ENCODE measurements around the gene FGD6. TPM values are rescaled to one million over a fixed set of nuclear protein-coding genes. Genes with fewer than 3 reads are reported as not detected.

Gene FGD6
- total and polyA plus RNA-seq, 2 experiments from 2014 or later: 12.9 to 32.4 TPM

GRCh38 chr12:95220726-95221125, 3.5 kb upstream of the FGD6 start:
- Histone ChIP-seq H4K20me1 (replicated peaks; ENCODE audit: insufficient read depth) (peaks cover 7% of the 10 kb centered on the region; the same call in 1 of the 2 replicates), H2AFZ (no peak overlapping the region), H3F3A (replicated peaks; ENCODE audit: low read depth) (no peaks in the 10 kb centered on the region), H3K4me1 (ENCODE audit: insufficient read depth) (peaks cover 6% of the 10 kb centered on the region; the same call in 1 of the 2 replicates), H3K4me3 (no peak overlapping the region), H3K4me2 (no peak overlapping the region), H3K27me3 (ENCODE audit: insufficient read depth) (no peaks in the 10 kb centered on the region), H3K9me2 (ENCODE audit: insufficient read depth) (no peaks in the 10 kb centered on the region), H3K36me3 (ENCODE audit: insufficient read depth) (no peaks in the 10 kb centered on the region), H3K27ac (ENCODE audit: low read depth) (no peak overlapping the region), H3K79me2 (replicated peaks; ENCODE audit: insufficient read depth) (peaks cover 87% of the 10 kb centered on the region)
- TF ChIP-seq ZNF114 (CRISPR knock-in tag; IDR thresholded peaks at IDR 0.05) (no peak), EZH2phosphoT487 (IDR thresholded peaks at IDR 0.05; ENCODE audit: unreplicated experiment) (no peak), POLR2AphosphoS5 (IDR thresholded peaks at IDR 0.05; ENCODE audit: low read depth) (no peak), CTCF (conservative IDR thresholded peaks at IDR 0.05; ENCODE audit: low read depth in 2 of 2) (no peak), NANOG (IDR thresholded peaks at IDR 0.05; ENCODE audit: borderline replicate concordance) (no peak), CREB1 (CRISPR knock-in tag; IDR thresholded peaks at IDR 0.05; ENCODE audit: low read depth) (no peak), EZH2 (IDR thresholded peaks at IDR 0.05; ENCODE audit: low read depth, unreplicated experiment) (no peak), REST (IDR thresholded peaks at IDR 0.05; ENCODE audit: unreplicated experiment) (no peak), STAT1 (IDR thresholded peaks at IDR 0.05; ENCODE audit: unreplicated experiment) (no peak), ETS1 (IDR thresholded peaks at IDR 0.05) (no peak), JUNB (IDR thresholded peaks at IDR 0.05; ENCODE audit: unreplicated experiment) (no peak), ZNF462 (CRISPR knock-in tag; IDR thresholded peaks at IDR 0.05) (no peak), ZNF331 (CRISPR knock-in tag; IDR thresholded peaks at IDR 0.05; ENCODE audit: low read depth) (no peak)
- Mint-ChIP-seq H3K27ac (no peak overlapping the region), H3K4me3 (peak overlapping the region; percentile 41), H3K9me3 (no peaks in the 10 kb centered on the region), H3K27me3 (ENCODE audit: insufficient read depth, low read depth, poor library complexity) (peaks cover 11% of the 10 kb centered on the region), H3K4me1 (peaks cover 28% of the 10 kb centered on the region), H3K36me3 (ENCODE audit: low read depth) (peaks cover 26% of the 10 kb centered on the region)
- DNase-seq (ENCODE audit: low spot score) (no peak), ATAC-seq (no peak)
